HCT116 (cell line): ENCODE data around the gene IZUMO4.
"Not testable (repeated sequence)": the region's sequence is repeated elsewhere in the genome, so short reads cannot be mapped to it uniquely, and the experiment has no call there.

Source experiments
- ATF3 ChIP-seq: IDR thresholded peaks from 2 replicates; pipeline ENCODE4 v1.6.1; 2012
- CBX3 ChIP-seq: IDR thresholded peaks from 2 replicates; pipeline ENCODE4 v1.6.1; 2012; ENCODE audit warnings: low read depth
- CTCF ChIP-seq, 3 experiments: fragments of 200-600 bp in 1 of 3; sonication (generic) in 1 of 3; IDR thresholded peaks in 2 of 3; conservative IDR thresholded peaks in 1 of 3; 2 replicates each; pipeline ENCODE4 v1.5.1; 2012 to 2017; ENCODE audit warnings: low read depth in 2 of 3, low read length in 2 of 3, antibody characterized with exemption in 1 of 3, borderline replicate concordance in 1 of 3, control low read depth in 1 of 3, mild to moderate bottlenecking in 1 of 3, mixed read lengths in 1 of 3, mixed run types in 1 of 3, moderate library complexity in 1 of 3; ENCODE audit not compliant: insufficient read depth in 1 of 3
- ELF1 ChIP-seq: IDR thresholded peaks from 2 replicates; pipeline ENCODE4 v1.6.1; 2012; ENCODE audit warnings: low read depth, borderline replicate concordance
- MAX ChIP-seq: IDR thresholded peaks from 2 replicates; pipeline ENCODE4 v1.6.1; 2012
- POLR2A ChIP-seq: IDR thresholded peaks from 2 replicates; pipeline ENCODE4 v1.7.0; 2011; ENCODE audit warnings: borderline replicate concordance; ENCODE audit not compliant: insufficient read depth, insufficient read length; ENCODE audit errors: extremely low read depth
- RAD21 ChIP-seq: IDR thresholded peaks from 2 replicates; pipeline ENCODE4 v1.6.1; 2012; ENCODE audit warnings: low read depth, mild to moderate bottlenecking
- REST ChIP-seq: IDR thresholded peaks from 2 replicates; pipeline ENCODE4 v1.6.1; 2012; ENCODE audit warnings: low read depth
- SP1 ChIP-seq: IDR thresholded peaks from 2 replicates; pipeline ENCODE4 v1.6.1; 2012; ENCODE audit warnings: low read depth
- YY1 ChIP-seq: IDR thresholded peaks from 2 replicates; pipeline ENCODE4 v1.6.1; 2011; ENCODE audit warnings: low read length, low read depth, moderate library complexity, mild to moderate bottlenecking; ENCODE audit not compliant: insufficient replicate concordance; ENCODE audit errors: extremely low read depth
- ZFX ChIP-seq: fragments of 450-650 bp; IDR thresholded peaks from 2 replicates; pipeline ENCODE4 v1.6.1; 2017

- TF ChIP-seq CTCF (IDR thresholded peaks at IDR 0.05 in 2 of 3, conservative IDR thresholded peaks at IDR 0.05 in 1 of 3; ENCODE audit: borderline replicate concordance in 1 of 3, insufficient read depth in 1 of 3, low read depth in 2 of 3, low read length in 2 of 3); ZFX; RAD21; POLR2A; ATF3; ELF1; CBX3; REST: not testable (repeated sequence)
- TF ChIP-seq YY1 (peak; percentile 15), SP1 (peak; percentile 94), MAX (peak; percentile 92)
Observed at GRCh38 chr19:2086695-2087620, 9.8 kb upstream of the IZUMO4 start.
